IMR-90 (cell line): ENCODE data around the gene IFNL3. TPM values are rescaled to one million over a fixed set of nuclear protein-coding genes. Genes with fewer than 3 reads are reported as not detected.

Source experiments
- ATAC-seq: fragments of 200-7000 bp; cut with Tn5 transposase; 2 replicates; pipeline ENCODE4 v1.9.1; 2020; ENCODE audit warnings: low read depth, mild to moderate bottlenecking, moderate library complexity
- BruUV-seq: library from RNA; stranded (reverse); fragments of 400-500 nt; replicated peaks from 2 replicates; lab custom pipeline; 2021; lab: Mats Ljungman, UMichigan
- CTCF ChIA-PET: fragments of 300-600 bp; formaldehyde crosslinking; extraction: SDS; loops from one replicate; lab custom pipeline; 2021; ENCODE audit warnings: antibody characterized with exemption; lab: Yijun Ruan, JAX
- POLR2A ChIA-PET: fragments of 300-600 bp; sonication (Branson Sonifier 250); formaldehyde crosslinking; loops from one replicate; lab custom pipeline; 2022; ENCODE audit warnings: antibody characterized with exemption; ENCODE audit not compliant: unreplicated experiment; lab: Charles Lee
- DNase-seq: peaks from one replicate; pipeline ENCODE4 v3.0.0; 2013
- H2AFZ ChIP-seq: replicated peaks from 2 replicates; pipeline ENCODE3; 2013; ENCODE audit warnings: low read length, mild to moderate bottlenecking; ENCODE audit not compliant: poor library complexity
- H2AK5ac ChIP-seq: 2 replicates; pipeline ENCODE4 v1.6.1; 2013; ENCODE audit warnings: low read depth, low read length, inconsistent platforms
- H2AK9ac ChIP-seq: replicated peaks from 2 replicates; pipeline ENCODE3; 2013; ENCODE audit warnings: mild to moderate bottlenecking, low read depth, low read length, moderate library complexity; ENCODE audit not compliant: poor library complexity
- H2BK120ac ChIP-seq: 2 replicates; pipeline ENCODE4 v1.6.1; 2013; ENCODE audit warnings: low read depth, low read length, inconsistent platforms
- H2BK15ac ChIP-seq: 3 replicates; pipeline ENCODE4 v1.6.1; 2013; ENCODE audit warnings: low read depth, low read length, inconsistent platforms
- H2BK20ac ChIP-seq: 2 replicates; pipeline ENCODE4 v1.6.1; 2013; ENCODE audit warnings: low read depth, mild to moderate bottlenecking, inconsistent platforms, low read length, moderate library complexity
- H2BK5ac ChIP-seq: 2 replicates; pipeline ENCODE4 v1.6.1; 2013; ENCODE audit warnings: mild to moderate bottlenecking, low read depth, low read length, inconsistent platforms; ENCODE audit not compliant: poor library complexity, severe bottlenecking
- H3K14ac ChIP-seq: replicated peaks from 2 replicates; pipeline ENCODE4 v1.6.1; 2013; ENCODE audit warnings: low read depth, low read length, inconsistent platforms
- H3K18ac ChIP-seq: 2 replicates; pipeline ENCODE4 v1.6.1; 2013; ENCODE audit warnings: low read depth, low read length, control low read depth
- H3K23ac ChIP-seq: 2 replicates; pipeline ENCODE4 v1.6.1; 2013; ENCODE audit warnings: low read depth, low read length, inconsistent platforms
- H3K27ac ChIP-seq: 2 replicates; pipeline ENCODE4 v1.5.1; 2013; ENCODE audit warnings: mild to moderate bottlenecking, control low read depth, low read length; ENCODE audit not compliant: insufficient read depth
- H3K27me3 ChIP-seq: 2 replicates; pipeline ENCODE4 v1.6.1; 2013; ENCODE audit warnings: low read length; ENCODE audit not compliant: control insufficient read depth, insufficient read depth
- H3K36me3 ChIP-seq: 2 replicates; pipeline ENCODE4 v1.6.1; 2013; ENCODE audit warnings: low read length, mixed read lengths; ENCODE audit not compliant: control insufficient read depth, insufficient read depth
- H3K4ac ChIP-seq: 2 replicates; pipeline ENCODE4 v1.6.1; 2013; ENCODE audit warnings: low read depth, low read length, inconsistent platforms
- H3K4me1 ChIP-seq: 2 replicates; pipeline ENCODE4 v1.6.1; 2013; ENCODE audit warnings: low read length, mixed read lengths; ENCODE audit not compliant: control insufficient read depth, insufficient read depth
- H3K4me2 ChIP-seq: 2 replicates; pipeline ENCODE4 v1.6.1; 2013; ENCODE audit warnings: low read depth, mild to moderate bottlenecking, control low read depth, low read length, moderate library complexity
- H3K4me3 ChIP-seq: 2 replicates; pipeline ENCODE4 v1.5.1; 2013; ENCODE audit warnings: low read depth, mild to moderate bottlenecking, control low read depth, low read length, moderate library complexity; ENCODE audit not compliant: insufficient read depth
- H3K56ac ChIP-seq: 2 replicates; pipeline ENCODE4 v1.6.1; 2013; ENCODE audit warnings: low read length, inconsistent platforms; ENCODE audit not compliant: insufficient read depth; ENCODE audit errors: extremely low read depth
- H3K79me1 ChIP-seq, 2 experiments: 2 replicates each; pipeline ENCODE4 v1.6.1; 2013; ENCODE audit warnings: low read length in 2 of 2, inconsistent platforms in 1 of 2, low read depth in 1 of 2
- H3K9ac ChIP-seq: 2 replicates; pipeline ENCODE4 v1.6.1; 2013; ENCODE audit warnings: low read depth, low read length, control low read depth
- H3K9me1 ChIP-seq: 2 replicates; pipeline ENCODE4 v1.6.1; 2013; ENCODE audit warnings: low read length, inconsistent platforms; ENCODE audit not compliant: insufficient read depth
- H3K9me3 ChIP-seq: 2 replicates; pipeline ENCODE4 v1.6.1; 2013; ENCODE audit warnings: low read length; ENCODE audit not compliant: control insufficient read depth, insufficient read depth
- H4K20me1 ChIP-seq: 2 replicates; pipeline ENCODE4 v1.6.1; 2013; ENCODE audit warnings: low read length, inconsistent platforms; ENCODE audit not compliant: insufficient read depth
- H4K5ac ChIP-seq: 2 replicates; pipeline ENCODE4 v1.6.1; 2013; ENCODE audit warnings: mild to moderate bottlenecking, low read depth, low read length, control low read depth
- H4K8ac ChIP-seq, 2 experiments: 2 replicates each; pipeline ENCODE4 v1.6.1; 2013; ENCODE audit warnings: low read depth in 2 of 2, low read length in 2 of 2, control low read depth in 1 of 2, inconsistent platforms in 1 of 2
- H4K91ac ChIP-seq: 2 replicates; pipeline ENCODE4 v1.6.1; 2013; ENCODE audit warnings: low read depth, low read length, inconsistent platforms; ENCODE audit not compliant: insufficient read depth
- RFX5 ChIP-seq: IDR thresholded peaks from 2 replicates; pipeline ENCODE4 v1.8.0; 2012; ENCODE audit warnings: low read depth, mild to moderate bottlenecking, low read length, moderate library complexity
- SMC3 ChIP-seq: fragments of 150-350 bp; IDR thresholded peaks from 2 replicates; pipeline ENCODE4 v1.6.1; 2016; ENCODE audit warnings: low read depth, mild to moderate bottlenecking, antibody characterized with exemption, low read length, moderate library complexity
- WGBS, 2 experiments: methylation state at CpG; one replicate each; pipeline versions ENCODE4 v1.1.5 to v1.1.7; 2013; ENCODE audit warnings: missing lambda C conversion rate in 2 of 2; ENCODE audit not compliant: insufficient read length in 1 of 2; ENCODE audit errors: extremely low coverage in 2 of 2; 5-methylcytosine and 5-hydroxymethylcytosine counted together
- dilution Hi-C: fragments of 300-500 bp; cut with HindIII; formaldehyde crosslinking; loops from one replicate; pipeline ENCODE4 v1.14.3; 2018; ENCODE audit warnings: low sequenced_read_pairs; ENCODE audit not compliant: unreplicated experiment
- in situ Hi-C: fragments of 300-500 bp; cut with MboI; formaldehyde crosslinking; loops from 3 replicates; pipeline ENCODE4 v1.14.3; 2019; ENCODE audit warnings: low sequenced_read_pairs, inconsistent platforms, mixed read lengths
- intact Hi-C: fragments of 100-400 bp; cut with micrococcal nuclease; formaldehyde crosslinking; loops from 2 replicates; pipeline ENCODE4 v1.10.0; 2022
- polyA plus RNA-seq, 3 experiments: library from polyadenylated mRNA; depleted of rRNA; stranded (reverse); fragments of >200 nt; gene quantifications; 2 replicates each; pipeline ENCODE4 v1.2.3, GENCODE V29; 2012; ENCODE audit warnings: low replicate concordance in 1 of 3
- total RNA-seq: library from RNA; depleted of rRNA; stranded (reverse); fragments of >200 nt; gene quantifications from 2 replicates; pipeline ENCODE4 v1.2.3, GENCODE V29; 2012

Gene IFNL3
- total and polyA plus RNA-seq, 2 of the 4 experiments (the other 2 are of a cell fraction): not detected

- H3K4me1 ChIP-seq: no peaks in the 10 kb centered on the region
- no peak overlapping the region for H2BK120ac ChIP-seq
- in situ Hi-C loops (no loop called here), dilution Hi-C loops (no loop called here), intact Hi-C loops (no loop called here)
- ATAC-seq: no peak
- POLR2A ChIA-PET: no interaction called here
- H3K36me3 ChIP-seq: no peaks in the 10 kb centered on the region
- no peak overlapping the region for H3K4me2 ChIP-seq
- H3K9ac ChIP-seq: no peak overlapping the region
- H4K20me1 ChIP-seq: no peaks in the 10 kb centered on the region
- peak; percentile 12; the same call in 1 of the 2 replicates for TF ChIP-seq RFX5
- TF ChIP-seq SMC3: no peak
- no peak overlapping the region for H2AFZ ChIP-seq
- no peaks in the 10 kb centered on the region for H3K9me1 ChIP-seq
- no peak overlapping the region for H4K5ac ChIP-seq
- no CpG with 5 or more reads among the region's 3 CpGs for WGBS, 2 experiments
- DNase-seq: no peak
- no peak overlapping the region for H3K4ac ChIP-seq
- no peak overlapping the region for H3K14ac ChIP-seq
- H3K18ac ChIP-seq: no peak overlapping the region
- H4K91ac ChIP-seq: no peak overlapping the region
- H2BK20ac ChIP-seq: no peak overlapping the region
- H2AK9ac ChIP-seq: no peak overlapping the region
- H3K23ac ChIP-seq: no peak overlapping the region
- no peak overlapping the region for H2AK5ac ChIP-seq
- H2BK5ac ChIP-seq: no peak overlapping the region
- no peak overlapping the region for H3K4me3 ChIP-seq
- CTCF ChIA-PET: no interaction called here
- H2BK15ac ChIP-seq: no peak overlapping the region
- no TSS peak for BruUV-seq
- H3K27ac ChIP-seq: no peak overlapping the region
- no peak overlapping the region for H4K8ac ChIP-seq
- H3K56ac ChIP-seq: no peak overlapping the region
- no peaks in the 10 kb centered on the region for H3K9me3 ChIP-seq
- H3K79me1 ChIP-seq: no peaks in the 10 kb centered on the region
- H3K27me3 ChIP-seq: peaks cover 50% of the 10 kb centered on the region
Observed at GRCh38 chr19:39261704-39262103, 16.9 kb upstream of the IFNL3 start.
